SW480 (cell line): ENCODE data around the gene MRPS33.
"Not testable (repeated sequence)": the region's sequence is repeated elsewhere in the genome, so short reads cannot be mapped to it uniquely, and the experiment has no call there.

Experiments used
- DNase-seq: peaks from one replicate; pipeline ENCODE4 v3.0.0-alpha.2; 2016; ENCODE audit warnings: low spot score

MRPS33 gene

GRCh38 chr7:141012044-141012685, 2.6 kb downstream of the MRPS33 start:
- DNase-seq = peak; percentile 71

GRCh38 chr7:141011443-141011842, 3.3 kb downstream of the MRPS33 start:
- no peak for DNase-seq

GRCh38 chr7:141003172-141004065, 11.3 kb downstream of the MRPS33 start:
- no peak for DNase-seq

- DNase-seq = no peak
Observed at GRCh38 chr7:141001546-141001945, 13.2 kb downstream of the MRPS33 start.

GRCh38 chr7:141001122-141001521, 13.6 kb downstream of the MRPS33 start:
- no peak for DNase-seq

- no peak for DNase-seq
Observed at GRCh38 chr7:140998715-140999114, 16.0 kb downstream of the MRPS33 start.

GRCh38 chr7:140992422-140992821, 22.3 kb downstream of the MRPS33 start:
- no peak for DNase-seq

GRCh38 chr7:140990193-140990962, 24.4 kb downstream of the MRPS33 start:
- no peak for DNase-seq

- DNase-seq = no peak
Observed at GRCh38 chr7:140989068-140989467, 25.7 kb downstream of the MRPS33 start.

- no peak for DNase-seq
Observed at GRCh38 chr7:140983802-140984201, 30.9 kb downstream of the MRPS33 start.

GRCh38 chr7:140982508-140982907, 32.2 kb downstream of the MRPS33 start:
- no peak for DNase-seq

GRCh38 chr7:140981951-140982350, 32.8 kb downstream of the MRPS33 start:
- no peak for DNase-seq

- no peak for DNase-seq
Observed at GRCh38 chr7:140977741-140978140, 37.0 kb downstream of the MRPS33 start.

GRCh38 chr7:140972876-140973829, 41.6 kb downstream of the MRPS33 start:
- DNase-seq = no peak

- no peak for DNase-seq
Observed at GRCh38 chr7:140972344-140972743, 42.4 kb downstream of the MRPS33 start.

GRCh38 chr7:140967438-140967837, 47.3 kb downstream of the MRPS33 start:
- no peak for DNase-seq

- DNase-seq = no peak
Observed at GRCh38 chr7:140966561-140967233, 48.1 kb downstream of the MRPS33 start.

- DNase-seq = no peak
Observed at GRCh38 chr7:140961117-140961516, 53.6 kb downstream of the MRPS33 start.

GRCh38 chr7:140956997-140957396, 57.8 kb downstream of the MRPS33 start:
- not testable (repeated sequence) for DNase-seq
